GM10248 (cell line): Measurements from ENCODE around the gene PI16.
"Not testable (repeated sequence)": the region's sequence is repeated elsewhere in the genome, so short reads cannot be mapped to it uniquely, and the experiment has no call there.

ENCODE experiments used
- CTCF ChIA-PET: fragments of 300-600 bp; sonication (Branson Sonifier 250); formaldehyde crosslinking; extraction: SDS; loops from one replicate; lab custom pipeline; 2021; ENCODE audit warnings: antibody characterized with exemption; lab: Yijun Ruan, JAX
- POLR2A ChIA-PET: fragments of 350-650 bp; sonication (Branson Sonifier 250); formaldehyde crosslinking; extraction: SDS; loops from one replicate; lab custom pipeline; 2020; ENCODE audit warnings: antibody characterized with exemption; lab: Yijun Ruan, JAX
- DNase-seq: peaks from one replicate; pipeline ENCODE4 v3.0.0; 2012; ENCODE audit errors: extremely low spot score
- TF ChIP-seq, protein P1 (sequence below): IDR thresholded peaks from 2 replicates; pipeline ENCODE4 v1.5.1; 2012; ENCODE audit warnings: mild to moderate bottlenecking, low read depth; ENCODE audit errors: extremely low read depth, missing control alignments, control extremely low read depth

The PI16 gene

DNA sequence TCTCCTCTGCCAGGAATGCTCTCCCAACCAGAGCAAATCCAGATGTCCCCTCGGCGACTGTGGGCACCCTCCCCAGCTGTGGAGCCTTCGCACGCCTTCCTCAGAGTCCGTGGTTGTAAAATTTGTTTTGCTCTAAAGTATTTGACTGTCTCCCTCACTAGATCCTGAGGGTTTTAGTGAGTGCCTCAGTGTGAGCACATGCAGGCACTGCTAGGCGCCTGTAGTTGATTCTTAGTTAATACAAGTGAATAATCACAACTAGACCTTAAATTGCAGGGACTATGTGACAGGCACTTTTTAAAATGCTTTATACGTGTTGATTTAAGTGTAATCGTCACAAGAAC is 32.1 kb downstream of the PI16 start:
- POLR2A ChIA-PET, result interaction anchor here (0.6 to 1.9 kb wide), 7 partner anchors 9 to 1717 kb away, joined by 3 to 10 read pairs (median 5); partner anchors contain the start of gene FGD2
- TF ChIP-seq, protein P1, sequence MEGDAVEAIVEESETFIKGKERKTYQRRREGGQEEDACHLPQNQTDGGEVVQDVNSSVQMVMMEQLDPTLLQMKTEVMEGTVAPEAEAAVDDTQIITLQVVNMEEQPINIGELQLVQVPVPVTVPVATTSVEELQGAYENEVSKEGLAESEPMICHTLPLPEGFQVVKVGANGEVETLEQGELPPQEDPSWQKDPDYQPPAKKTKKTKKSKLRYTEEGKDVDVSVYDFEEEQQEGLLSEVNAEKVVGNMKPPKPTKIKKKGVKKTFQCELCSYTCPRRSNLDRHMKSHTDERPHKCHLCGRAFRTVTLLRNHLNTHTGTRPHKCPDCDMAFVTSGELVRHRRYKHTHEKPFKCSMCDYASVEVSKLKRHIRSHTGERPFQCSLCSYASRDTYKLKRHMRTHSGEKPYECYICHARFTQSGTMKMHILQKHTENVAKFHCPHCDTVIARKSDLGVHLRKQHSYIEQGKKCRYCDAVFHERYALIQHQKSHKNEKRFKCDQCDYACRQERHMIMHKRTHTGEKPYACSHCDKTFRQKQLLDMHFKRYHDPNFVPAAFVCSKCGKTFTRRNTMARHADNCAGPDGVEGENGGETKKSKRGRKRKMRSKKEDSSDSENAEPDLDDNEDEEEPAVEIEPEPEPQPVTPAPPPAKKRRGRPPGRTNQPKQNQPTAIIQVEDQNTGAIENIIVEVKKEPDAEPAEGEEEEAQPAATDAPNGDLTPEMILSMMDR, result no peak
- CTCF ChIA-PET, result interaction anchor here (1.1 to 6.6 kb wide), 6 partner anchors 9 to 223 kb away, joined by 3 to 42 read pairs (median 6); no protein-coding TSS in a partner anchor
- no peak for DNase-seq

DNA sequence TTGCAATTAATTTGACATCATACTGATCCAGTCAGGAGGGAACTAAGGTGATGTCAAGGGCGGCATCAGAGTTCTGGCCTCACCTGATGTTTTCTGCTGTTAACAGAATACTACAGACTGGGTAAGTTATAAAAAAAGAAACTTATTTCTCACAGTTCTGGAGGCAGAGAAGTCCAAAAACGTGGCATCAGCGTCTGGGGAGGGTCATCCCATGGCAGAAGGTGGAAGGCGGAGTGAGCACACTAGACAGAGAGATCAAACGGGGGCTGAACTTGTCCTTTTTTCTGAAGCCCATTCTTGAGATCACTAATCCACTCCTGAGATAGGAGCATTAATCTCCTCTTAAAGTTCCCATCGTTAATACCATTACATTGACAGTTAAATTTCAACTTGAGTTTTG is 34.7 kb downstream of the PI16 start:
- TF ChIP-seq, protein P1, result no peak
- CTCF ChIA-PET, result interaction anchor here (0.9 to 6.6 kb wide), 5 partner anchors 12 to 182 kb away, joined by 3 to 42 read pairs (median 3); no protein-coding TSS in a partner anchor
- DNase-seq, result no peak
- POLR2A ChIA-PET, result no interaction called here

DNA sequence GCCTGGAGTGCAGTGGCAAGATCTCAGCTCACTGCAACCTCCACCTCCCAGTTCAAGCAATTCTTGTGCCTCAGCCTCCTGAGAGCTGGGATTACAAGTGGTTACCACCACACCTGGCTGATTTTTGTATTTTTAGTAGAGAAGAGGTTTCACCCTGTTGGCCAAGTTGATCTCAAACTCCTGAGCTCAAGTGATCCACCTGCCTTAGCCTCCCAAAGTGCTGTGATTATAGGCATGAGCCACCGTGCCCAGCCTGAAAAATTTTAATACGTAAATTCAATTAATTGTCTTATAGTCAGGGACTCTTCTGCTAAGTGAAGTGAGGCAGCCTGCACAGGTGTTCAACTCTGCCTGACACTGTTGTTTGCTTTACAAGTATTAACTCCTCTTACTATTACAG is 35.9 kb downstream of the PI16 start:
- POLR2A ChIA-PET, DNase-seq: not testable (repeated sequence)
- CTCF ChIA-PET, result interaction anchor here (0.8 to 1.5 kb wide), 6 partner anchors 8 to 181 kb away, joined by 3 to 5 read pairs (median 3); no protein-coding TSS in a partner anchor

DNA sequence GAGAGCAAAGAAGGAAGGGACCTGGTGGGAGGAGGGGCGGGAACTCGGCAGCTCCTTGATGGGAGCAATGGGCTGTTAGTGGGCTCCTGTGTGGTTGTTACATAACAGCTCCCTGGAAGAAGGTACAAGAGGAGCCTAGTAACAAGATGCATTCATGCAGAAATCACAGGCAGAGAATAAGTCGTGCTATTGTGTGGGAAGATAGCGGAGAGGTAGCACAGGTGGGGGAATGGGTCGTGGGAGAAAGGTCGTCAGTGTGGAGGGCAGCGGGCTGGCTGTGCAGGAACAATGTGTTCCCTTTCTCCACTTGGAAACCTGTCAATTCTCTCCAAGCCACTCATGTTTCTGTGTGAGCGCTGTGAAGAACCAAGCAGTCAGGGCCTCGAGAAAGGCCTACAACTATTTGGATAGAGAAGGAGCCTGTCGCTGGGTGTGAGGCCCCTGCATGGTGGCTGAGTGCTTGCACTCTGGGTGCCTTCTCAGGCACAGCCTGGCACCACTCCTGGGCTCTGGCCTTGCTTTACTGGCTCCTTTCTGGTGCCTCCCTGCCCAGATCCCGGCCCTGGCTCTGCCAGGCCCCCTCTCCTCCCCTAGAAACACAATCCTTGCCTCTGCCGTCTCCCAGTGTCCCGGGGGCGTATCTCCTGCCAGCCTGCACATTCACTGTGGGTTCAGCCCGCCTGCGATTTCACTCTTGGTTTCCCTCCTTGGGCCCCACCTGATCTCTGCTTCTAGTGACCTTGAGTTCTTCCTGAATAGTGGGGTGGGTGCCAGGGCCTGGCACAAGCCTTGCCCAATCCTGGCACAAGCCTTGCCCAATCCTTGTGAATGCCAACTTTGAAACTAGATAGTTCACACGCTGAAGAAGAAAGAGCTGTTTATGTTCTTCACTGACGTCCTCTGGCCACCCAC is 43.5 kb downstream of the PI16 start:
- ChIA-PET CTCF (interaction anchor here (1.8 to 11.7 kb wide), 3 partner anchors 18 to 22 kb away, joined by 4 to 147 read pairs (median 4); no protein-coding TSS in a partner anchor), POLR2A (no interaction called here)
- TF ChIP-seq, protein P1, result no peak
- no peak for DNase-seq

DNA sequence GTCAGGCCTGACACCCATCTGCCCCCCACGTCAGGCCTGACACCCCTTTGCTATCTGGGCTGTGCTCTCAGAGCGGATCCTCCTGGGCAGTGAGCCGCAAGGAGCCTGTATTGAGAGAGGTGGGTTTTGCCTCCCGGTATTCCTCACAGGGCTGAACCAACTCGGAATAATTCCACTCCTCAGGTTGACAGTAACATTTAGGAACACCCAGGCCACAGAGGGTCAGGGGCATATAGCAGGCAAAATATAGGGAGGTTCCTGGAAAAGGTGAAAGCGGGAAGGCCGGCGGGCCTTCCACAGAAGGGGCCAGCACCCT is 44.1 kb downstream of the PI16 start:
- no peak for DNase-seq
- ChIA-PET CTCF (interaction anchor here (1.8 to 11.7 kb wide), 3 partner anchors 18 to 23 kb away, joined by 4 to 147 read pairs (median 4); no protein-coding TSS in a partner anchor), POLR2A (no interaction called here)
- TF ChIP-seq, protein P1, result no peak

DNA sequence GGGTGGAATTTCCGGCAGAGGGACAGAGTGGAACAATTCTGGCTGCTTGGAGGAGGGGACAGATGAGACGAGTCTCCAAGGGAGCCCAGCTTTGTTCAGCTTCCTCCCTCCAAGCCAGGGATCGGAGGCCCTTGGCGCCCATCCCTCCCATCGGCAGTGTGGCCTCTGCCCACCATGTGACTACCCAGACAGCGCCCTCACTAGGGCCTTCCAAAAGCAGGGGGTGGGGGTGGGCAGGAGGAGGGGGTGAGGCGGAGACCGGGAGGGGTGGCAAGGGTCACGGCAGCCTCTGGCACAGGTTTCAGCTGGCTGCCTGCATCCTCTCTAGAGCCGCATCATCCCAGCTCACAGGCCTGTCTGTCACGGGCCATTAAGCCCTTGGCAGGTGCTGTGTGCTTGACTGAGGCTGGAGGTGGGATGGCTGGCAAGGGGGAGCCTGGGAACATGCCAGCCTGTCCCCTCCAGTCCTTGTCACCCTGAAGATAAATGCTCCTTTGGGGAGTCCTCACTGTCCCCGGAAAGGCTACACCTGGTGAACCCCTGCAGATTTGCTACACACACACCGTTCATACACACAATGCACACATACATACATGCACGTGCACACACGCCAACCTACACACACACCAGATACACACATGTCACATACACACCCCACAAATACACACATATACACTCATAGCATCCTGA is 44.7 kb downstream of the PI16 start:
- TF ChIP-seq, protein P1, result no peak
- CTCF ChIA-PET, result interaction anchor here (1.8 to 11.7 kb wide), 3 partner anchors 19 to 23 kb away, joined by 4 to 147 read pairs (median 4); no protein-coding TSS in a partner anchor
- no peak for DNase-seq
- POLR2A ChIA-PET, result no interaction called here
